ENCODE results near the gene COX5B. TPM values are rescaled to one million over a fixed set of nuclear protein-coding genes. Genes with fewer than 3 reads are reported as not detected.

Gene COX5B
- total RNA-seq, 4 donors from 2014 or later: 104 to 1,249 (median 289) TPM

- DNase-seq: no peak
These were observed 12.9 kb downstream of the COX5B start for GRCh38 chr2:97658691-97659157.

GRCh38 chr2:97659256-97660043 lies 13.6 kb downstream of the COX5B start:
- H3K27ac ChIP-seq: no peak overlapping the region
- peaks cover 0 to 2% of the 10 kb centered on the region in 2 donors for H3K9me3 ChIP-seq
- DNase-seq: no peak
- H3K4me3 ChIP-seq: no peak overlapping the region
- no peaks in the 10 kb centered on the region for H3K27me3 ChIP-seq
- H3K36me3 ChIP-seq: no peaks in the 10 kb centered on the region
- TF ChIP-seq POLR2A (IDR thresholded peaks at IDR 0.05) (no peak), CTCF (IDR thresholded peaks at IDR 0.05) (no peak)
- intact Hi-C loops (cut with DNase I; ENCODE audit: low total_unique reads): no loop called here
- H3K4me1 ChIP-seq: peaks cover 0 to 14% of the 10 kb centered on the region in 2 donors

More at GRCh38 chr2:97658691-97659157, 12.9 kb downstream of the COX5B start:
- no peaks in the 10 kb centered on the region for H3K27me3 ChIP-seq
- peaks cover 0 to 4% of the 10 kb centered on the region in 2 donors for H3K9me3 ChIP-seq
- H3K4me3 ChIP-seq: no peak overlapping the region
- H3K4me1 ChIP-seq: peaks cover 0 to 13% of the 10 kb centered on the region in 2 donors
- TF ChIP-seq CTCF (IDR thresholded peaks at IDR 0.05): no peak
- no peak for TF ChIP-seq POLR2A (IDR thresholded peaks at IDR 0.05)
- H3K27ac ChIP-seq: no peak overlapping the region
- intact Hi-C loops (cut with DNase I; ENCODE audit: low total_unique reads): no loop called here
- no peaks in the 10 kb centered on the region for H3K36me3 ChIP-seq

GRCh38 chr2:97660044-97660774 lies 14.3 kb downstream of the COX5B start:
- H3K27ac ChIP-seq: no peak overlapping the region
- H3K4me3 ChIP-seq: no peak overlapping the region
- H3K4me1 ChIP-seq: peaks cover 0 to 19% of the 10 kb centered on the region in 2 donors
- intact Hi-C loops (cut with DNase I; ENCODE audit: low total_unique reads): no loop called here
- H3K9me3 ChIP-seq: no peaks in the 10 kb centered on the region
- no peaks in the 10 kb centered on the region for H3K36me3 ChIP-seq
- TF ChIP-seq CTCF (IDR thresholded peaks at IDR 0.05) (no peak), POLR2A (IDR thresholded peaks at IDR 0.05) (no peak)
- no peaks in the 10 kb centered on the region for H3K27me3 ChIP-seq
- DNase-seq: no peak

- H3K27ac ChIP-seq: no peak overlapping the region
- no peaks in the 10 kb centered on the region for H3K9me3 ChIP-seq
- no peak overlapping the region for H3K4me3 ChIP-seq
- no peak for TF ChIP-seq CTCF (IDR thresholded peaks at IDR 0.05)
- TF ChIP-seq POLR2A (IDR thresholded peaks at IDR 0.05): no peak
- no peak for DNase-seq
- H3K27me3 ChIP-seq: no peaks in the 10 kb centered on the region
- no peaks in the 10 kb centered on the region for H3K36me3 ChIP-seq
- H3K4me1 ChIP-seq: peaks cover 0 to 19% of the 10 kb centered on the region in 2 donors
- intact Hi-C loops (cut with DNase I; ENCODE audit: low total_unique reads): no loop called here
These were observed 15.0 kb downstream of the COX5B start for GRCh38 chr2:97660775-97661389.

Measured in uterus (tissue), 4 donors.